GM12872 (cell line): ENCODE measurements around the gene NOP58.

Source experiments
- CTCF ChIP-seq: IDR thresholded peaks from 3 replicates; pipeline ENCODE4 v1.5.1; 2011; ENCODE audit warnings: low read depth, mild to moderate bottlenecking, low read length, moderate library complexity; ENCODE audit not compliant: insufficient read depth

NOP58 gene

GRCh38 chr2:202265467-202266277, at the start of gene NOP58:
TSS of gene NOP58 (plus strand) at chr2:202265763. CDS start at chr2:202265942, 179 bp downstream.
- TF ChIP-seq CTCF: no peak

- TF ChIP-seq CTCF: no peak
Measured at GRCh38 chr2:202221873-202222272, 43.7 kb upstream of the NOP58 start.

- TF ChIP-seq CTCF: 0 out of 3 replicates have a peak, but pooled peaks have one; percentile 9
Measured at GRCh38 chr2:202237787-202238233, 27.8 kb upstream of the NOP58 start.

- TF ChIP-seq CTCF: no peak
Measured at GRCh38 chr2:202238234-202239197, 27.0 kb upstream of the NOP58 start, which contains the start of gene SUMO1. TSS of gene SUMO1 (minus strand) at chr2:202238597. CDS start at chr2:202238451, 146 bp downstream.

- no peak for TF ChIP-seq CTCF
Measured at GRCh38 chr2:202249521-202250253, 15.9 kb upstream of the NOP58 start.

- TF ChIP-seq CTCF: no peak
Measured at GRCh38 chr2:202251494-202251893, 14.1 kb upstream of the NOP58 start.
